Activated CD4-positive, alpha-beta T cell treated with anti-CD3 and anti-CD28 coated beads for 4 hours (primary cell): ENCODE measurements around the gene IL11RA.

Experiments
- DNase-seq, 2 donors: peaks; one replicate each; pipeline ENCODE4 v3.0.0-alpha.2; 2020

IL11RA gene

DNA sequence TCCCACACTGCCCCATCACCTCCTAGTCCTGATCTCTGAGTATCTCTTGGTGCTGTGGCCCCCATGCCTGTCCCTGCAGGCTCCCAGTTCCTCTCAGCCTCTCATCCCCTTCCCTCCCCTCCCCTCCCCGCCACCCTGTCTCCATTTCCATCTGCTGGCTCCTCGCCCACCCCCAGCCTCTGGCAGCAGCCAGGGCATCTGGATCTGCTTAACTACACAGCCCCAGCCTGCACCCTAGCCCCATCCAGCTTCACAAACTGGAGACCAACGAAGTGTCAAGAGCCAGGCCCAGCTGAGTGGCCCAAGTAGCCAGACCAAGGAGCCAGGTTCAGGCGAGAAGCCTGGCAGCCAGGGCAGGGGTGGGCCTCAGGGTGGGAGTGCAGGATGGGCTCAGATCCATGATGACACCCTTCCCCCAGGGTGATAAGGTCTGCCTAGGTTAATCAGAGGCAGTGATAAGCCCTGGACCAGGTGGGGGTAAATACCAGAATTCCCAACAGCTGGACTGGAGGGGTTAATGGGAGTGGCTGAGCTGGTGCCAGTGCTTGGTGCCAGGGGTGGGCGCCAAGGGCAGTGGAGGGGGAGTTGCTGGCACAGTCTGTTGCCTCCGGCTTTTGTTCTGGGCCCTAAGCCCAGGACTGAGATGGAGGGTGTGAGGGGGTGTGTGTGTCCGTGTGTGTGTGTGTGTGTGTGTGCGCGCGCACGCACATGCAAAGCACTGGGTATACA is 2.5 kb downstream of the IL11RA start:
- DNase-seq, result no peak

DNA sequence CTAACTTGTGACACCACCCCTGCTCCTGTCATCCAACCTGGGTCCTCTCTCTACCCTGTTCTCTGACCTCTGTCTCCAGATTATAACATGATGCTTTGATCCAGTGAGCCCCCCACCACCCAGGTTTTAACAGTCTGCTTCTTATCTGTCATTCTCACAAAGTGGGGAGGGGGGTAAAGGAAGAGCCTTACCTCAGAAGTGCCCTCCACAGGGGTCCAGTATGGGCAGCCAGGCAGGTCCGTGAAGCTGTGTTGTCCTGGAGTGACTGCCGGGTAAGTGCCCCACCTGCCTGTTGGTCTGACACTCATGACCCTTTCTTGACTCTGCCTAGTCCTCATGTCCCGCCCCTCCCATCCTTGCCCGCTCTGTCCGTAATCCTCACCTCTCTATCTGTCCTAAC is 3.4 kb downstream of the IL11RA start:
- DNase-seq, result no peak

GRCh38 chr9:34656992-34657391 is 5.0 kb downstream of the IL11RA start:
- no peak for DNase-seq

DNA sequence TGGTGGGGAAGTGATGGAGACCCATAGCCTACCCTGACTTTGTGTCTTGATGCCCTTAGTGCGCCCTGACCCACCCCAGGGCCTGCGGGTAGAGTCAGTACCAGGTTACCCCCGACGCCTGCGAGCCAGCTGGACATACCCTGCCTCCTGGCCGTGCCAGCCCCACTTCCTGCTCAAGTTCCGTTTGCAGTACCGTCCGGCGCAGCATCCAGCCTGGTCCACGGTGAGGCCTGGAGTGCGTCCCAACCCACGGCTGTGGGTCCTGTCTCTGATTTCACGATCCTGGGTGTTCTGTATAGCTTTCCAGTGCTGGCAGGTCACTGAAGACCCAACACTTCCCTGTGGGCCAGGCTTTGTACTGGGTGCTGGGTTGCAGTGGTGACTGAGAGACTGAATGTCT is 6.5 kb downstream of the IL11RA start:
- DNase-seq, result no peak

DNA sequence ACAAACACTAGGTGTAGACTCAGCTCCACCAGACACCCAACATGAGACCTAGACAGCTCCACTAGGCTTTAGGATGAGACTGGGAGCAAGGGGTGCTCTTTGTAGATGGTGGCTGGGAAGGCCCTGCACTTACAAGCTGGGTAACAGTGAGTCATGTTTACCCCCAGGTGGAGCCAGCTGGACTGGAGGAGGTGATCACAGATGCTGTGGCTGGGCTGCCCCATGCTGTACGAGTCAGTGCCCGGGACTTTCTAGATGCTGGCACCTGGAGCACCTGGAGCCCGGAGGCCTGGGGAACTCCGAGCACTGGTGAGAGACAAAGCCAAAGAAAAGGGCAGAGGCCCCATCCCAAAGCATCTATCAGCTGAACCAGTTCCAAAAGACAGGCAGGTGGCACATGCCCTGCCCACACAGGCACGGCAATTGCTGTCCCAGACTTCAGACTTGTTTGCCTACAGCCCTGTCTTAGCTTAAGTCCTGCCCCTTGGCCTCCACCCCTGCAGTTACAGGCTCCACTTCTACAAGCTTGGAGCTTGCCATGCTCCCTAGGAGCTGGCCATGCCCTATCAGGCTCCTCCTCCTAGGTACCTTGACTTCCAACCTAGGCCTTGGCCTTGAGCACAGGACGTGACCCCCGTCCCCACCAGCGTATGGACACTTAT is 7.7 kb downstream of the IL11RA start:
- no peak for DNase-seq

- no peak for DNase-seq
These were observed 10.7 kb downstream of the IL11RA start, which contains the start of gene CCL27 for GRCh38 chr9:34662526-34663302. Gene CCL27 (minus strand): TSS chr9:34662657. CDS start chr9:34662633, 24 bp downstream.

DNA sequence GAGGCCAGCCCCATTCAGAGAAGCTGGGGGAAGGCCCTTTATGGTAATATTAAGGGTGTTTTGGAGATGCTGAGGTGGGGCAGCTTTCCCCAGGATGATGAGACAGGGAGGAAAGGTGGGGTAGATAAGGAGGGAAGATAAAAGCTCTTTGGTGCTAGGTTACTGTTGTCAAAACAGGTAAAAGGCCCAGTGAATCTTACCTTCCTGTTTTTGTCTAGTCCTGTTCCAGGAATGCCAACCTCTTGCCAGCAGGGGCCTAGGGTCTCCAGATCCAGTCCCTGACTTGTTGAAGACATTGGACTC is 11.3 kb downstream of the IL11RA start:
- DNase-seq, result no peak

DNA sequence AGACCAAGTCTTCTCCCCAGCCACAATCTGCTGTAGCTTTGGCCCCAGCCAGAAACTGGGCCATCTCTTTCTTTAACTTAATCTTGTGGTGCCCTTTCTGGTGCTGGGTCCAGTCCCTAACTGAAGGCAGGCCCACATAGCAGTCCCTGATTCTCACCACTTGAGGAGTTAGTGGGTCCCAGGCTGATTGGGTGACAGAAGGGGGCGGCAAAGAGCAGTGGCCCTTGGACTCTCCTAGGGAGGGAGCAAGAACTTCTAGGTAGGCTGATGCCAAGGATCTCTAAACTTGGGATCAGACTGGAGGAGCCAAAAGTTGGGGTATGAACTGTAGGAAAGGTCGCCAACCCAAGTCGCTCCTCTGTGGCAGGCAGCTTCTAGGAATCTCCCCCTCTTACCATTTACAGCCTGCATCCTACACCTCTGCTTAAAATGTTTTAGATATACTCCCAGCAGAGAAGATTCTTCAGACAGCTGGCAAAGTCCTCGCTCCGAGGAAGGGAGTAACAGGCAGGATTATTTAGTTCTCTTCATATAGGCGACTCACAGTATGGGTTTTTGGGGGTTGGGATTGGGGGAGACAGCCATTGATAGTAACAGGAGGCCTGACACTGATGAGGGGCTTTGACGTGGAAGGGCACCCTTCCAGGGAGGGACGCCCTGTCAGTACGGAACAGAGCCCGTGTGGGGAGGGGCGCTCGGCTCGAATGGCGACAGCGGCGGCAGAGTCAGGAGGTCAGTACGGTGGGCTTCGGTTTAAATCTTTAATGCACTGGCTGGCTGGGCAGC is 12.5 kb downstream of the IL11RA start:
- DNase-seq, result peak; percentile 57 to 62

DNA sequence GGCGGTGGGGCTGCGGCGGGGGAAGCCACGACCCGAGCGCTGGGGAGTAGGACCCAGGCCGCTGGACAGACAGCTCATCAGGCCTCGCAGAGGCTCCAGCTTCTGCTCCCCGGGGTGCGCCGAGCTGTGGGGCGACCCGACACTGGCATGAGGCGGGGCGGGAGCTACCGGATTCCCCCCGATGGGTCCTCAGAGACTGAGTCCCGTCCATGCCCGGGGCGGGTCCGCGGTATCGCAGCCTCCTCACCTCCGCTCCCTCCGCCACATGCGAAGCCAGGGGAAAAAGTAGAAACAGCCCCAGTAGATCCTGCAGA is 13.0 kb downstream of the IL11RA start:
- DNase-seq, result no peak

DNA sequence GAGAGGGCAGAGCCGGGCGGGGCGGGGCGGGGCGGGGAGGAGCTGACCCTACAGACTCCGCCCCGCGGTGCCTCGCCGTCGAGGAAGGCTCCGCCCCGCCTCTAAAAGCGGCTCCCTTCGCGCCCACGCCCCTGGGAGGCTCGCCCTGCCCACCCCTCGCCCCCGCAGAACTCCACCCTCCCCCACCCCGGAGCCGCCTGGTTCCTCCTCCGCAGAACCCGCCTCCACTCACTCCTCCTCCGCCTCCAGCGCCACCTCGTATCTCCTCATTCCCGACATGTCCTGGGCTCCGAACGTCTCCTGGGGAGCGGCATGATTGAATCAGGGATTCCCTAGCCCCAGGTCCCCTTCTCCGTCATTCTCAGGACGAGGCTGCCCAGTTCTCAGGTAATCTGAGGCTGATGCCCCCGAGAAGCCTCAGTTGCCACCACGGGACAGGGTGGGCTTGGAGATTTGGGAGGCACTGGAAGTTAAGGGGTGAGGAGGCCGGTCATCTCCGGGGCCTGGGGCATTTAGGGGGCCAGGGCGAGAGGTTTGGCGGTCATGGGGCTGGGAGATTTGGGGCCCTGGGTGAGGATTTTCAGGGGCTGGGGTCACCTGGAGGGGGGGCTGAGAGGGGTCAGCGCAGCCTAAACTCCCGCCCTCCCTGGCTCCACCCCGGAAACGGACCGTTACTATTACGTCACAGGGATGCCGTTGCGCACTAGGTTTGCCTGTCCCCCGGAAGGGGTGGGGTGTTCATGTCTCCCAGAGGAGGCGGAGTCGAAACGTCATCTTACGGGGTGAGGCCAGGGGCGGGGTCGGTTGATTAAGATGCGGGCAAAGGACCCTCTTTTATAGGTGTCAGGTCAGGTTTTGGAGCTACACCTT is 13.6 kb downstream of the IL11RA start:
- DNase-seq, result peak; percentile 89 to 93

- no peak for DNase-seq
These were observed 18.0 kb downstream of the IL11RA start for GRCh38 chr9:34669809-34670562.

- no peak for DNase-seq
These were observed 19.3 kb downstream of the IL11RA start for GRCh38 chr9:34671307-34671706.

DNA sequence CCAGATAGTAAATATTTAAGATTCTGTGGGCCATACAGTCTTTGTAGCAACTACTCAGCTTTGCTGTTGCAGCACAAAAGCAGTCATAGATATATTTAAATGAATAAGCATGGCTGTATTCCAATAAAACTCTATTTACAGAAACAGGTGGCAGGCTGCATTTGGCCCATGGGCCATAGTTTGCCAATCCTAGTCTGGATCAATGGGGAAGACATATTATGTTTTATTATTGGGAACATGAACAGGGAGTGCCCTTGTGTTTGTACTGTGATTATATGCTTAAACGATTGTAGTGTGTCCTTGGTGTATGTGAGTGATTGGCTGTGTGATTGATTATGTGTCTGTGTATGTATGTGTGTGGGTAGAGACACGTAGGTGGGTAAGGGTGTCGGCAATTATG is 22.5 kb downstream of the IL11RA start:
- DNase-seq, result no peak

GRCh38 chr9:34675048-34675714 is 23.2 kb downstream of the IL11RA start:
- peak; percentile 50 to 51 for DNase-seq

- no peak for DNase-seq
These were observed 23.9 kb downstream of the IL11RA start for GRCh38 chr9:34675869-34676268.

GRCh38 chr9:34684145-34684544 is 32.2 kb downstream of the IL11RA start:
- peak in 1 of 2 donors; percentile 14 for DNase-seq

DNA sequence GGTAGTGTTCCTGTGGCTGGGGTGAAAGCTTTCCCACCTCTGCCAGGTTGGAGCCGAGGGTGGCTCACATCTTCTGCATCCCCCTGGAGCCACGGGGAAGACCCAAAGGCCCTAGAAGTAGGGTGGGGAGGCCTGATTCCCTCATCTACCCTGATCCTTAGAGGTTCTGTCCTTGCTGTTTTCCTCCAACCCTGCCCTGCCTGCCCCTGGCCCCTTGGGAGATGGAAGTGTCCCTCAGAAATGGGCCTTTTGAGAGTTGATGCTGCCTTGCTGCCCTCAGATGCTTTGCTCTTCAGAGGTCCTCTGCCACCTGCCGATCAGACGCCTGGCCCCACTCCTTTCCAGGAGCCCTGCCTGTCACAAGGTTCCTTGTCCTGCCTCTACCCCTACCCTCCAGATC is 32.8 kb downstream of the IL11RA start:
- no peak for DNase-seq

GRCh38 chr9:34685591-34685990 is 33.6 kb downstream of the IL11RA start:
- DNase-seq, result no peak

GRCh38 chr9:34686231-34686630 is 34.2 kb downstream of the IL11RA start:
- DNase-seq, result no peak

GRCh38 chr9:34686732-34687131 is 34.7 kb downstream of the IL11RA start:
- no peak for DNase-seq
